Tibial nerve (tissue), 4 donors: ENCODE results near the gene ZBTB44. TPM values are rescaled to one million over a fixed set of nuclear protein-coding genes. Genes with fewer than 3 reads are reported as not detected.
A peak's percentile ranks its signal among the peaks of the same experiment; 100 is the strongest.

Source experiments
- DNase-seq, 2 donors: peaks; one replicate each; pipeline ENCODE4 v3.0.0-alpha.2; 2019; ENCODE audit warnings: low spot score in 2 of 2
- H3K27ac ChIP-seq, 4 donors: fragments of 200-600 bp; sonication (generic) in 3 of 4; one replicate each; pipeline ENCODE4 v1.5.1; 2017 to 2019; ENCODE audit warnings: mild to moderate bottlenecking in 1 of 4
- H3K27me3 ChIP-seq, 2 donors: fragments of 200-600 bp; sonication (generic) in 1 of 2; one replicate each; pipeline versions ENCODE4 v1.5.1 to v1.6.0; 2017 to 2019
- H3K36me3 ChIP-seq, 3 donors: fragments of 200-600 bp; sonication (generic); one replicate each; pipeline ENCODE4 v1.5.1; 2018 to 2019
- H3K4me1 ChIP-seq, 4 donors: fragments of 200-600 bp; sonication (generic) in 3 of 4; one replicate each; pipeline ENCODE4 v1.5.1; 2017 to 2019
- H3K4me3 ChIP-seq, 4 donors: fragments of 200-600 bp; sonication (generic) in 3 of 4; one replicate each; pipeline ENCODE4 v1.5.1; 2017 to 2019; ENCODE audit warnings: mild to moderate bottlenecking in 1 of 4, moderate library complexity in 1 of 4
- H3K9me3 ChIP-seq, 4 donors: fragments of 200-600 bp; sonication (generic) in 3 of 4; one replicate each; pipeline ENCODE4 v1.5.1; 2017 to 2019
- EP300 ChIP-seq, 2 donors: sonication (generic); formaldehyde crosslinking; IDR thresholded peaks; one replicate each; pipeline ENCODE4 v1.6.1; 2017; ENCODE audit warnings: antibody characterized with exemption in 2 of 2, mild to moderate bottlenecking in 1 of 2
- POLR2A ChIP-seq, 2 donors: fragments of 450-650 bp; IDR thresholded peaks; one replicate each; pipeline ENCODE4 v1.6.1; 2017; ENCODE audit warnings: antibody characterized with exemption in 2 of 2, mild to moderate bottlenecking in 2 of 2, moderate library complexity in 2 of 2
- WGBS, 2 donors: methylation state at CpG; one replicate each; pipeline ENCODE4 v1.1.5; 2018; 5-methylcytosine and 5-hydroxymethylcytosine counted together
- total RNA-seq, 4 donors: library from RNA; depleted of rRNA; stranded (reverse); fragments of >200 nt; gene quantifications; one replicate each; pipeline ENCODE4 v1.1.0, GENCODE V29; 2016
- TF ChIP-seq, protein P1 (sequence below), 5 experiments: fragments of 200-600 bp in 3 of 5; fragments of 450-650 bp in 2 of 5; sonication (generic) in 3 of 5; IDR thresholded peaks; one replicate each; pipeline ENCODE4 v1.5.1; 2016 to 2019; ENCODE audit warnings: antibody characterized with exemption in 5 of 5, mild to moderate bottlenecking in 3 of 5, moderate library complexity in 2 of 5

ZBTB44 gene
- total RNA-seq, 4 donors from 2014 or later = 45.3 to 62.1 (median 55.8) TPM

DNA sequence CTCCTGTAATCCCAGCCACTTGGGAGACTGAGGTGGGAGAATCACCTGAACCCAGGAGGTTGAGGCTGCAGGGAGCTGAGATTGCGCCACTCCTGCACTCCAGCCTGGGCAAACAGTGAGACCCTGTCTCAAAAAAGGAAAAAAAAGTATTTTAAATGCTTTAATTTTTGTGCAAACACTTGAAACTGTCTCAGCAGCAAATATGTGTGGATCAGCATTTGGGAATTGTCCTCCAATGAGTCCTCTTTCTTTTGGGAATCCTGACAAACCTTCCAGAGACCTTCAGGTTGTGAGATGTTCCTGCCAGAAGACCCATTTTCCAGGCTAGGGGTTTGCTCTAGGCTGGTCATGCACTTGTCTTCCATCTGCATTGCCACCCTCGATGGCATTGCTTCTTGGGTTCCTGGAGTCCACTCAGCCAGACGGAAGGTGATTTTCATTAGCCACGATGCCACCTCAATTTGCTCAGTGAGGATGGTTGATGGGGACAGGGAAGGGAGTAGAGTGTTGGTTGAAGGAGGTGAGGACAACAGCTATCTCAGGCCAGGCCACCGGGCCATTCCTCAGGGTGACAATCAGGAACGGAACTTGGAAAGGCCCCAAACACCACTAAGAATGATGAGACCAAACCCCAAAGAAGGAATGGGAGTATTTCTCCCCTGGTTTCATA, 99.7 kb downstream of the ZBTB44 start:
- no peak for DNase-seq
- Histone ChIP-seq H3K4me1 (peaks cover 0 to 7% (median 0%) of the 10 kb centered on the region in 4 donors), H3K4me3 (no peak overlapping the region), H3K27ac (no peak overlapping the region), H3K27me3 (peaks cover 0 to 9% of the 10 kb centered on the region in 2 donors), H3K36me3 (no peaks in the 10 kb centered on the region), H3K9me3 (no peaks in the 10 kb centered on the region)
- no peak for TF ChIP-seq POLR2A (IDR thresholded peaks at IDR 0.05)
- TF ChIP-seq, protein P1, sequence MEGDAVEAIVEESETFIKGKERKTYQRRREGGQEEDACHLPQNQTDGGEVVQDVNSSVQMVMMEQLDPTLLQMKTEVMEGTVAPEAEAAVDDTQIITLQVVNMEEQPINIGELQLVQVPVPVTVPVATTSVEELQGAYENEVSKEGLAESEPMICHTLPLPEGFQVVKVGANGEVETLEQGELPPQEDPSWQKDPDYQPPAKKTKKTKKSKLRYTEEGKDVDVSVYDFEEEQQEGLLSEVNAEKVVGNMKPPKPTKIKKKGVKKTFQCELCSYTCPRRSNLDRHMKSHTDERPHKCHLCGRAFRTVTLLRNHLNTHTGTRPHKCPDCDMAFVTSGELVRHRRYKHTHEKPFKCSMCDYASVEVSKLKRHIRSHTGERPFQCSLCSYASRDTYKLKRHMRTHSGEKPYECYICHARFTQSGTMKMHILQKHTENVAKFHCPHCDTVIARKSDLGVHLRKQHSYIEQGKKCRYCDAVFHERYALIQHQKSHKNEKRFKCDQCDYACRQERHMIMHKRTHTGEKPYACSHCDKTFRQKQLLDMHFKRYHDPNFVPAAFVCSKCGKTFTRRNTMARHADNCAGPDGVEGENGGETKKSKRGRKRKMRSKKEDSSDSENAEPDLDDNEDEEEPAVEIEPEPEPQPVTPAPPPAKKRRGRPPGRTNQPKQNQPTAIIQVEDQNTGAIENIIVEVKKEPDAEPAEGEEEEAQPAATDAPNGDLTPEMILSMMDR (IDR thresholded peaks at IDR 0.05) = no peak
- no peak for TF ChIP-seq EP300 (IDR thresholded peaks at IDR 0.05)
- WGBS, 2 donors = 86 to 88% methylated on average over 6 of the region's 6 CpGs

DNA sequence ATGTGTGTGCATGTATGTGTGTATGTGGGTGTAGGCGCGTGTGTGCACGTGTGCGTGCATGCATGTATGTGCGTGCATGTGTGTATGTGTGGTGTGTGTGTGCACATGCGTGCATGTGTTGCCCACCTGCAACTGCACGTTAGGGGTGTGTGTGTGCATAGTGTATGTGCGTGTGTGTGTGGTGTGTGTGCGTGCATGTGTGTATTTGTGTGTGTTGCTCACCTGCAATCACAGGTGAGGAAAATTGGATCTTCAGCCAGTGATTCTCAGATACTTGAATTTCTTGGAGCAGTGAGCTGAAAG, 100.8 kb downstream of the ZBTB44 start:
- DNase-seq = no peak
- peaks cover 0 to 7% (median 0%) of the 10 kb centered on the region in 4 donors for H3K4me1 ChIP-seq
- no peaks in the 10 kb centered on the region for H3K9me3 ChIP-seq
- H3K27ac ChIP-seq = no peak overlapping the region
- 96 to 97% methylated on average over 9 of the region's 9 CpGs for WGBS, 2 donors
- H3K27me3 ChIP-seq = peaks cover 0 to 9% of the 10 kb centered on the region in 2 donors
- TF ChIP-seq EP300 (IDR thresholded peaks at IDR 0.05) (no peak), POLR2A (IDR thresholded peaks at IDR 0.05) (no peak)
- TF ChIP-seq, protein P1 (IDR thresholded peaks at IDR 0.05) = no peak
- H3K4me3 ChIP-seq = no peak overlapping the region
- no peaks in the 10 kb centered on the region for H3K36me3 ChIP-seq

DNA sequence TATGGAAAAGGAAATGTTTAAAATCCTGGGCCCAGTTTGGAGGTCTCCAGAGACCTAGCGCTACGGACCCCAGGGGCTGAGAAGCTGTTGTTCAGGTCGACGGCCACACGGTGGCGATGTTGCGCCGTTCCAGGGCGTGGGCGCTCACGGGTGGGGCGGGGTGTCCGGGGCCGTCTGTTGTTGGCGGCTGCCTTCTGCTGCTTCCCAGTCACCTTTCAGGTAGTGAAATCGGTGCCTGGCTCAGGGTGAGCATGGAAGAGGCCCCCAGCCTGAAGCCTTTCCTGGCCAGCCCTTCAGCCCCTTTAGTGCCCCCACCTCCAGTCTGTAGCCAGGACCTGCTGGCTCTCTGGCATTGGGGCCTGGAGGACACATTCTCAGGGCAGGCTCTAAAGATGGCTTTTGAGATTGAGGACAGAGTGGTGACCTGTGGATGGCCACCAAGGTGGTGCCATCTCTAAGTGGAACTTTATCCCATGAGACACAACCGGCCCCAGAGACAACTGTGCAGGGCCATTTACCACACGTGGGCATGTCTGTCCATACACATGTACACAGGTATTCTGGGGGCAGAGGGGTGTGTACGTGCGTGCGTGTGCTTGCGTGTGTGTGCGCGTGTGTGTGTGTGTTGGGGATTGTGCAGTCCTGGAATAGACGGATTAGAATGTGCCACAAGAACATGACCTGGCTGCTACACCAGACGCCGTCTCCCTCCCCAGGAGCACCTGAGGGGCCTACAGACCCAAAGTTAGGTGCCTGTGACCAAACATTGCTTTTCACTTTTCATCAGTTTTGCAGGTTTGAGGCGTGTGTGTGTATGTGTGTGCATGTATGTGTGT, 101.4 kb downstream of the ZBTB44 start:
- DNase-seq = peak in 1 of 2 donors; percentile 45
- Histone ChIP-seq H3K36me3 (no peaks in the 10 kb centered on the region), H3K27ac (no peak overlapping the region), H3K9me3 (no peaks in the 10 kb centered on the region), H3K4me1 (peaks cover 0 to 7% (median 0%) of the 10 kb centered on the region in 4 donors), H3K4me3 (no peak overlapping the region), H3K27me3 (peaks cover 0 to 9% of the 10 kb centered on the region in 2 donors)
- no peak for TF ChIP-seq POLR2A (IDR thresholded peaks at IDR 0.05)
- TF ChIP-seq, protein P1 (IDR thresholded peaks at IDR 0.05) = peak; percentile 85 to 96 (median 93)
- 34 to 37% methylated on average over 28 of the region's 28 CpGs for WGBS, 2 donors

DNA sequence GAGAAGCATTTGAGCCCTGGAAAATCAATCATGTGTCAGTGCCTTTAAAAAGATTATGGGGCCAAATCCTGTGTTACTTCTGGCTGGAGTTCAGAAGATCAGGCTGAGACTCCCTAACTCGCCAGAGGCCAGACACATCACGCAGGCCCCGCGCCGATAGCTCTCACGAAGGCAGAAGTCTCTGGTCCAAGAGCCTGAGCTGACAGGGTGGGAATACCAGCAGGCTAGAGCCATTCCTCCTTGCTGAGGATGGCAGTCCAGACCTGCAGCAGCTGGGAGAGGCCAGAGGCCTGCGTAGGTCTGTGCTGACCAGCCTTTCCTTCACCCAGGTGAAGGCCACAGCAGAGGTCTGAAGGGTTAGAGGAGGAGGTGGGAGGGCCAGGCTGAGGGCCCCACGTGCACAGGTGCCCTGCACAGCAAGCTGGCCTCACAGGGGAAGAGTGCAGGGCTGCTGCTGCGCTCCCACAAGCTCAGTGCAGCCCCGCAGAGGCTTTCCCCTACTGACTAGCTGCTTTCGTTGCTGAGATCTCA, 102.2 kb downstream of the ZBTB44 start:
- Histone ChIP-seq H3K9me3 (no peaks in the 10 kb centered on the region), H3K36me3 (no peaks in the 10 kb centered on the region), H3K27ac (no peak overlapping the region), H3K27me3 (peaks cover 0 to 9% of the 10 kb centered on the region in 2 donors), H3K4me3 (no peak overlapping the region), H3K4me1 (peaks cover 0 to 7% (median 0%) of the 10 kb centered on the region in 4 donors)
- 60 to 82% methylated on average over 10 to 11 of the region's 11 CpGs for WGBS, 2 donors
- no peak for DNase-seq
- TF ChIP-seq POLR2A (IDR thresholded peaks at IDR 0.05) = no peak
- TF ChIP-seq, protein P1 (IDR thresholded peaks at IDR 0.05) = no peak
